Measurements from ENCODE around the gene ZFR.
"Not testable (repeated sequence)": the region's sequence is repeated elsewhere in the genome, so short reads cannot be mapped to it uniquely, and the experiment has no call there.

The ZFR gene

DNA sequence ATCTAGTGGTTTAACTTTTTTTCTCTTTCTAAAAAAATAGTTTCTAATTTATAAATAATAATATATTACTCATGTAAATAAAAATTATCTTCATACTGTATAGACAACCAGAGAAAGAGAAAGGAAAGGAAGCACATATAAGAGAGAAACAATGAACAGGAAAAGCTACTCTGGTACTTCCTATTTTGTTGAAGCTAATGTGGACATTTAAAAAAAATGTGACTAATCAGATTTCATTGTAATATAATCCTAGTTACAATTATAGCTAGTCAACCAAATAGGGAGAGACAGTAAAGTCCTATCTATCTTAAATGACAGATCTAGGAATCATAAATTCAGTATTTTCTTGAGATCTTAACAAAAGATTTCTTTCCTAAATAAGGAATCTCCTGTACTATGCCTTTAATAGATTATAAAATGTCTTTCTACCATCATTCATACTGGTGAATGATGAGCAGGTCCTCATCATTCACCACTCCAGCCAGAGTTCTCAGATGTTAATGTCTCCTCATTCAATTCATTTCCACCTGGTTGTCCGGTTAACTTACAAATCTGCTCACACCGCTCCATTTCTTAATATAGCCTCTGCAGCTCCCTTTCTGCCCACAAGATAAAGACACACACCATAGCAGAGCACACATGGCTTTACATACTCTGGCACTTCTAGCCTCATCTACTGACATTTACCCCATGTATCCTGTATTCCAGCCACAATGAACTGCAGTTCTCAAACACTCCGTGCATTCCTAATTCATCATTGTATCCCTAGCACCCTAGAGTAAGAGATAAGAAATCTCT, 30.9 kb downstream of the ZFR start:
- Mint-ChIP-seq H3K27me3 (no peaks in the 10 kb centered on the region), H3K4me1 (peaks cover 0 to 4% of the 10 kb centered on the region in 2 donors), H3K27ac (no peak overlapping the region), H3K4me3 (no peak overlapping the region), H3K9me3 (no peaks in the 10 kb centered on the region), H3K36me3 (peaks cover 12 to 42% of the 10 kb centered on the region in 2 donors)
- no peak for ATAC-seq (replicated peaks)
- no peak for DNase-seq

DNA sequence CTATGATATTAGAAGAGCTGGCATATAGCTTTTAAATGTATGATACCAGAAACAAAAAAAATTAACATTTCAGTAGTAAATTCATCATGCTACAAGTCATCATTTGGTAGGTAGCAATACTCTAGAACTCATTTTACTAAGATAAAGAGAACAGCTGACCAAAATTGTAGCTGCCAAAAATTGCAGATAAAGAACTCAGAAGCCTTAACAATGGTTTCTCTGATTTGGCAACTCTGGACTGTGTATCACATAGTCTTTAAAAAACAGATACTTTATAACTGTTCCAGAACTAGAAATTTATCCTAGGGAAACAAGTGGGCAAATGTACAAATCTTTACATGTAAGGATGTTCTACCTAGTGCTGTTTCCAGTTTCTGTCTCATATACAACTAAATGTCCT, 33.9 kb downstream of the ZFR start:
- Mint-ChIP-seq H3K27me3 (no peaks in the 10 kb centered on the region), H3K36me3 (peaks cover 15 to 38% of the 10 kb centered on the region in 2 donors), H3K27ac (no peak overlapping the region), H3K4me1 (peaks cover 0 to 4% of the 10 kb centered on the region in 2 donors), H3K4me3 (no peak overlapping the region), H3K9me3 (no peaks in the 10 kb centered on the region)
- DNase-seq (no peak), ATAC-seq (replicated peaks) (no peak)

DNA sequence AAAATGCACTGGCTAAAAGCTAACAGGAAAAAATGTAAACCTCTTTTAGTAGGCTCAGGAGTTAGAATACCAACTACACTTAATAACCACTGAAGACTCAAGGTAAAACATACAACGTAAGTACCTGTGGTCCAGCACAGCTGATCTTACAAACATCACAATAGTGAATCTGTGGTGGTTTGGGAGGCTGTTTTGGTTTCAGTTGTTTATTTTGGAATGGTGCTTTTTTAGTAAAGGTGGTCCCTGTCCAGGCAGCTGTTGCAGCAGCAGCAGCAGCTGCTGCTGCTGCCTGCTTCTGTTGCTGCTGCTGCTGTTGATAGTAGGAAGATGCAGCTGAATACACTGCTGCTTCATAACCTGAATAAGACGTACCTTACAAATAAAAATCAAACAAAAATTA, 37.9 kb downstream of the ZFR start:
- DNase-seq: no peak
- peaks cover 0 to 4% of the 10 kb centered on the region in 2 donors for H3K4me1 Mint-ChIP-seq
- H3K27ac Mint-ChIP-seq: no peak overlapping the region
- peaks cover 22 to 40% of the 10 kb centered on the region in 2 donors for H3K36me3 Mint-ChIP-seq
- no peak for ATAC-seq (replicated peaks)
- H3K27me3 Mint-ChIP-seq: no peaks in the 10 kb centered on the region
- no peaks in the 10 kb centered on the region for H3K9me3 Mint-ChIP-seq
- no peak overlapping the region for H3K4me3 Mint-ChIP-seq

DNA sequence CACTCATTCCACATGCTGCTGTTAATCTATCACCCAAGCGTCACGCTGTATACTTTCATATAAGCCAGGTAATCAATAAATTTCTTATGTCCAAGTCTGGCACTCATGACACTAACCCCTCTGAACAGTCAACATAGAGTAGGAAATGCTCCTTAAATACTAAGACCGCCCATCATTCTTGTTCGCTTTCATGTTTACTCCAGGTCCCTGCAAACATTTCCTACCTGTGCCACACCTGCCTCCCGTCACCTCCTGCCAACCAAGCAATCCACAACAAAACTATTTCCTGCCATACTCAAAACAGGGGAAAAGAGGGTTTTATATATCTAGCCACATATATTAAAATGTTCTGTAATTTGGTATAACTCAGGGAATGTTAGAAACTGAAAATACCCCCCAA, 39.0 kb downstream of the ZFR start:
- Mint-ChIP-seq H3K4me3 (no peak overlapping the region), H3K27me3 (no peaks in the 10 kb centered on the region), H3K27ac (no peak overlapping the region), H3K4me1 (peaks cover 0 to 4% of the 10 kb centered on the region in 2 donors), H3K36me3 (peaks cover 29 to 43% of the 10 kb centered on the region in 2 donors), H3K9me3 (no peaks in the 10 kb centered on the region)
- DNase-seq (no peak), ATAC-seq (replicated peaks) (no peak)

DNA sequence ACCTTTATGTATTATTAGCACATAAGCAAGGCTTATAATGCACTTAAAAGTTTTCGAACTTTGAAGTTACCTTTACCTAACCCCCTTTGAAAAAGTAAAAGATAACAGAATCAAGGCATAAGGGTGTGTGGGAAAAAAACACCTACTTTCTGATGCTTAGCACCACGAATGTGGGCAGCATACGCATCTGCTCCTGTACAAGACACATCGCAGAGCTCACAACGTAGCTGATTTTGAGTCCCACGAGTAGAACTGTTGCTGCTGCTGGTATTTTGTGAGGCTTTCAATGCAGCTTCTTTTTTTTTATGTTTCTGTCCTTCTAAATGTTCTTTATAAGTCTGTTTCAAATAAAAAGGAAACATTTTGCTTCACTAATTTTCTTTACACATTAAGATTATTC, 40.8 kb downstream of the ZFR start:
- ATAC-seq (replicated peaks) (no peak), DNase-seq (no peak)
- H3K27me3 Mint-ChIP-seq: no peaks in the 10 kb centered on the region
- H3K9me3 Mint-ChIP-seq: no peaks in the 10 kb centered on the region
- no peak overlapping the region for H3K27ac Mint-ChIP-seq
- H3K4me1 Mint-ChIP-seq: peaks cover 0 to 4% of the 10 kb centered on the region in 2 donors
- no peak overlapping the region for H3K4me3 Mint-ChIP-seq
- peaks cover 32 to 53% of the 10 kb centered on the region in 2 donors for H3K36me3 Mint-ChIP-seq

DNA sequence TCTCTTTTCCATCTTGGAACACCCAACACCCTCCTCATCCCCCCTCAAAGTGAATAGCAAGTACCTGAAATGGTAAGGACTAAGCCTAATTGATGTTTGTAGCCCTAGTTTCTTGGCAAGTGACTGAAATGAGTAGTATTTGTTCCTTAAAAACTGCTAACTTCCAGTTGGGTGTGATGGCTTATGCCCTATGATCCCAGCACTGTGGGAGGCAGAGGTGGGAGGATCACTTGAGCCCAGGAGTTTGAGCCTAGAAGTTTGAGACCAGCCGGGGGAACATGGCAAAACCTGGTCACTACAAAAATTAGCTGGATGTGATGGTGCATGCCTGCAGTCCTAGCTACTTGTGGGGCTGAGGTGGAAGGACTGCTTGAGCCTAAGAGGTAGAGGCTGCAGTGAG, 44.1 kb downstream of the ZFR start:
- DNase-seq (no peak), ATAC-seq (replicated peaks) (no peak)
- Mint-ChIP-seq H3K4me3 (no peak overlapping the region), H3K36me3 (peaks cover 33 to 49% of the 10 kb centered on the region in 2 donors), H3K27me3 (no peaks in the 10 kb centered on the region), H3K9me3 (no peaks in the 10 kb centered on the region), H3K27ac (no peak overlapping the region), H3K4me1 (peaks cover 0 to 2% of the 10 kb centered on the region in 2 donors)

DNA sequence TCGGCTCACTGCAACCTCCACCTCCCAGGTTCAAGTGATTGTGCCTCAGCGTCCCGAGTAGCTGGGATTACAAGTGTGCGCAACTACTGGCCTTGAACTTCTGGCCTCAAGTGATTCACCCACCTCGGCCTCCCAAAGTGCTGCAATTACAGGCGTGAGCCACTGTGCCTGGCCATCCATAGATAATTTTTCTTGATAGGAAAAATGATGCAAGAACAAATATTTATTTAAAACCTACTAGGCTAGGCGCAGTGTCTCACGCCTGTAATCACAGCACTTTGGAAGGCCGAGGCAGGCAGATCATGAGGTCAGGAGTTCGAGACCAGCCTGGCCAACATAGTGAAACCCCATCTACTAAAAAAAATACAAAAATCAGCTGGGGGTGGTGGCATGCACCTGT, 45.8 kb downstream of the ZFR start:
- DNase-seq; H3K9me3 Mint-ChIP-seq; H3K27ac Mint-ChIP-seq; ATAC-seq (replicated peaks); H3K27me3 Mint-ChIP-seq; H3K4me3 Mint-ChIP-seq; H3K4me1 Mint-ChIP-seq: not testable (repeated sequence)
- H3K36me3 Mint-ChIP-seq: peaks cover 34 to 50% of the 10 kb centered on the region in 2 donors

DNA sequence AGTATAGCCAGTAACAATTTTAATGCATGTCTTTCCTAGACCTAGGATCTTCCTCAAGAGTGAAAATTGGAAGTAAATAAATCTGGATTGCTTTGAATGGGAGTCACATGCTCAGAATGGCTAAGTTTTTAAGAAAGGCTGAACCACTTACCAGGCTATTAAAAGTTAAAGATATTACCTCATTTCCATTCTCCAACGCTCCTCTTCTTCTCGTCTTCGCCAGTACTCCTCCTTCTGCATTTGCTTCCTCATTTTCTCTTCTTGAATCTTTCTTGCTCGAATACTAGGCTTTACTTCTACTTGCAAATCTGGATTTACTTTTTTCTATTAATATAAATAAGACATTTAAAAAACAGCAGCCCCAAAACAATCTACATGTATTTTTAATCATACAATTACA, 49.6 kb downstream of the ZFR start:
- H3K27ac Mint-ChIP-seq: no peak overlapping the region
- ATAC-seq (replicated peaks) (no peak), DNase-seq (no peak)
- peaks cover 31 to 43% of the 10 kb centered on the region in 2 donors for H3K36me3 Mint-ChIP-seq
- no peak overlapping the region for H3K4me3 Mint-ChIP-seq
- no peaks in the 10 kb centered on the region for H3K27me3 Mint-ChIP-seq
- H3K4me1 Mint-ChIP-seq: no peaks in the 10 kb centered on the region
- no peaks in the 10 kb centered on the region for H3K9me3 Mint-ChIP-seq

DNA sequence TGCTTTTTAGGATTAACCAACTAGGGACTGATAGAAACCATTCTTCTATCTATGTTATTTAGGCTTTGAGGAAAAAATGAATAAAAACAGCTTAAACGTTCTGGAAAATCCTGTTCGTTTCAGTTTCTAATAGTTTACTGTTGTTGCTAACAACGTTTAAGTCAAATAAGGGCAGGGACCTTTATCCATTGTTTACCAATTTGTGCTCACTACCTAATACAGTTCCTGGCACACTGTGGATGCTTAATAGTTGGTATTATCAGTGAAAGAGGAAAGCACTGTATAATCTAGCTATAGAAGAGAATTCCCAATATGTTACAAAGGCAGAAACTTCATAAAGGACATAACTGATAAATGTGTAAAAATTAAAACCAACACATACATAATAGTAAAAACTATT, 52.5 kb downstream of the ZFR start:
- no peak for ATAC-seq (replicated peaks)
- Mint-ChIP-seq H3K36me3 (peaks cover 34 to 44% of the 10 kb centered on the region in 2 donors), H3K9me3 (no peaks in the 10 kb centered on the region), H3K4me3 (no peak overlapping the region), H3K4me1 (no peaks in the 10 kb centered on the region), H3K27ac (no peak overlapping the region), H3K27me3 (no peaks in the 10 kb centered on the region)
- DNase-seq: no peak

DNA sequence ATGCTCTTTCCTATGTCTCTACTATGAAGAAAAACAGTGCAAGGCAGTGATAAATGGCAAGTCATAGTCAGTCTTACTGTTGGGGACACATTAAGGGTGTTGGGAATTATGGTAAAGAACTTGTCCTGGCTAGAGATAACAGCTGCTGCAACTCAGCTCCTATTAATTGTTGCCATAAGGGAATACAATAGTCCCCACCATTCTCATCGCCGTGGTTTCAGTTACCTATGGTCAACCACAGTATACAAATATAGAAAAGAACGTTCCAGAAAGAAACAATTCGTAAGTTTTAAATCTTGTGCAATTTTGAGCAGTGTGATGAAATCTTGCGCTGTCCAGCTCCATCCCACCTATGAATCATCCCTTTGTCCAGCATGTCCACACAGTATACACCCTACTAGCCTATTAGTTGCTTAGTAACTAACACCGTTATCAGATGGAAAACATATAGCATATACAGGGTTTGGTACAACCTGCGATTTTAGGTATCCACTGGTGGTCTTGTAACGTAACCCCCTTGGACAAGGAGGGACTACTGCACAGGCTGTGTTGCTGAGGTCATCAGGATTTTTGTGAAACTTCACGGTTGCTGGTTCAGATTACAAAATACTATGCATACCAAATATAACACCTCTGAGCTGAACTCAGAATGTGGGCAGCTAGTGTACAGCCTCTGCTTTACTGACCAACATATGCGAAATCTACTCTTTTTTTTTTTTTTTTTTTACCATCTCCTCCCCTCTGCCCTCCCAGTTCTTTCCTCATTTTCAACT, 53.5 kb downstream of the ZFR start:
- no peak overlapping the region for H3K27ac Mint-ChIP-seq
- ATAC-seq (replicated peaks): no peak

DNA sequence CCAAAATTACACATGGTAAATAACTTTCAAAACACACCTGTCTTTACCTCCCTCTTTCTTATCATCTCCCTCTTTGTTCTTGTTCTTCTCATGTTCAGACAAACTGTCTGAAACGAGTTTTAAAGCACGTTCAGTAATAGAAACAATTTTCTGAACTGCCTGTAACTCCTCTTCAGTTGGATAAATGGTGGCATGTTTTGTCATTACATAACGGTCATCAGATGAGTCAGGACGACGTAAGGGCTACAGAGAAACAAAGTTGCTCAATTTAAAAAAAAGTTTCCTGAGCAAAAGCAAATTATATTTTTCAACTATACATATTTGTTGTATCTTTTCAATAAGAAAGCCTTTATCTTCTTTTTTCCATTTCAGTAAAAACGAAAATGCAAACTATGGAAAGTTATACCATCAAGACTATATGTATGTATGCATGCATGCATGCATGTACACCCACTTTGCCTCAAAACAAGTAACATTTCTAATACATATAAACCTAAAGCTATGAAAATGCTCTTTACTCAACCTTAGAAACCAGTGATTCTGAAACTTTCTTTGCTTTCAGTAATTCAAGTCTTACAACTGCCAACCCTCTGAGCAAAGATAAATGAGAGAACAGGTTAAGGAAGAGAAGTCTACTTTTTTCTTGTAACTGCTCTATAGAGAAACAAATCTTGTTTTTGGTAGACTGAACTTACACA, 56.0 kb downstream of the ZFR start:
- peaks cover 28 to 49% of the 10 kb centered on the region in 2 donors for H3K36me3 Mint-ChIP-seq
- ATAC-seq (replicated peaks): no peak

More for the DNA sequence above, 53.5 kb downstream of the ZFR start:
- Mint-ChIP-seq H3K36me3 (peaks cover 29 to 42% of the 10 kb centered on the region in 2 donors), H3K4me1 (no peaks in the 10 kb centered on the region), H3K9me3 (no peaks in the 10 kb centered on the region), H3K27me3 (no peaks in the 10 kb centered on the region), H3K4me3 (no peak overlapping the region)
- DNase-seq: no peak

DNA sequence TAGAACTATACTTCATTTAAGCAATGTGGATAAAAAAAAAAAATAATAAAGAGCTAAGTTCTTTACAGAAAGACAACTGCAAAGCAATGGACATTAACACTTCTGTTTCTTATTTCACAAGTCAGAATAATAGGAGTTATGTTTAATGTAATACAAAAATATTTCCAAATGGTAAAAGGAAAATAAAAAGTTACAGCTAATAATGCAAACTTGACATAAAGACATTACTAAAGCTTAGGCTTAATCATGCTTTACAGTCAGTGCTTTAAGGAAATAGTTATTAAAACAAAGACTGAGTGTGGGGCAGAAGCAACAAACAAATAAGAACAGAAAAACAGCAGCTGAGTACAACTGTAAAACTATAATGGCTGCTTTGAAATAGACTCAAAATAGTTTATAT, 56.7 kb downstream of the ZFR start:
- ATAC-seq (replicated peaks): no peak
- Mint-ChIP-seq H3K4me1 (no peaks in the 10 kb centered on the region), H3K27ac (no peak overlapping the region), H3K27me3 (no peaks in the 10 kb centered on the region), H3K36me3 (peaks cover 28 to 53% of the 10 kb centered on the region in 2 donors), H3K4me3 (no peak overlapping the region), H3K9me3 (no peaks in the 10 kb centered on the region)
- no peak for DNase-seq

More for the DNA sequence above, 56.0 kb downstream of the ZFR start:
- Mint-ChIP-seq H3K27ac (no peak overlapping the region), H3K4me3 (no peak overlapping the region), H3K27me3 (no peaks in the 10 kb centered on the region), H3K4me1 (no peaks in the 10 kb centered on the region), H3K9me3 (no peaks in the 10 kb centered on the region)
- no peak for DNase-seq

DNA sequence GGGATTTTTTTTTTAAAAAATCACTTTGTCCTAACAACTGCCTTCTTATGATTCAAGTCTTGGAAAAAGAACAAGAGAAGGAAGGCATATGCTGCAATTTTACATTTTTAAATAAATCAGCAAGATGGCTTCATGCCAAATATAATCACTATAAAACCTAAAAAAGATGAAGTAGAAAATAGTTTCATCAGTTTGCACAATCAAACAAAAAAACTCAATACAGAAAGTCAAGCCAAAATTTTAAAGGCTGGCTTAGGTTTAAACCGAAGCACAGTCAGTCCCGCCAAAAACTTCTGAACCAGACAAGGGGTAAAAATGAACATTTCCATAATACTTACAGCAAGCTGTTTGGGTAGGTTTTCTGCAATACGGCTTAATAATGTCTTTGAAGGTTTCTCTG, 57.3 kb downstream of the ZFR start:
- H3K9me3 Mint-ChIP-seq: no peaks in the 10 kb centered on the region

DNA sequence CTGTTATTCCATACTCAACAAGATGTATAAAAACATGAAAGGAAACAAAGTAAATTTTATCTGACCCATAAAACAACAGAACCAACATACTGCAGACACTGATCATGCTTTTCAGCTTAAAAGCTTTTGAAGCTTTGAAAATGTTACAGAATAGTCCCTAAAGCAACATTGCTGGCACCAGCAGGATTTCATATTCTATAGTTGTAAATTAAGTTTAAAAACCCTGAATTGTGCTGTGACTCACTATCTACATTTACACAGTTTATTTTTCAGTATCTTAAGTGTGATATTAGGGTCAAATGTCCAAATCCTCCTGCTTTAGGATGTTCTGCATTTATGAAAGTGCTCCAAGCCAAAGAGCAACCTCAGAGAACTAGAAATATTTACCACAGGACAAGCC, 59.9 kb downstream of the ZFR start:
- Mint-ChIP-seq H3K27ac (no peak overlapping the region), H3K27me3 (no peaks in the 10 kb centered on the region), H3K4me1 (no peaks in the 10 kb centered on the region), H3K4me3 (no peak overlapping the region), H3K36me3 (peaks cover 18 to 38% of the 10 kb centered on the region in 2 donors), H3K9me3 (no peaks in the 10 kb centered on the region)
- ATAC-seq (replicated peaks) (no peak), DNase-seq (no peak)

More for the DNA sequence above, 57.3 kb downstream of the ZFR start:
- Mint-ChIP-seq H3K4me3 (no peak overlapping the region), H3K27ac (no peak overlapping the region), H3K27me3 (no peaks in the 10 kb centered on the region), H3K36me3 (peaks cover 25 to 49% of the 10 kb centered on the region in 2 donors), H3K4me1 (no peaks in the 10 kb centered on the region)
- DNase-seq: no peak
- no peak for ATAC-seq (replicated peaks)

Data from stimulated activated naive B cell treated with anti-CD40 and anti-IgM and Interleukin-4, amounts not matched to agents 10 μg/mL and 1 μg/mL and 100 μg/mL, for 72 hours (primary cell).